GM12874 (cell line): ENCODE data around the gene CKM.

Source experiments
- TF ChIP-seq, protein P1 (sequence below): IDR thresholded peaks from 2 replicates; pipeline ENCODE4 v1.5.1; 2011; ENCODE audit warnings: low read depth, mild to moderate bottlenecking, control low read depth, low read length, moderate library complexity; ENCODE audit not compliant: insufficient read depth

The CKM gene

DNA sequence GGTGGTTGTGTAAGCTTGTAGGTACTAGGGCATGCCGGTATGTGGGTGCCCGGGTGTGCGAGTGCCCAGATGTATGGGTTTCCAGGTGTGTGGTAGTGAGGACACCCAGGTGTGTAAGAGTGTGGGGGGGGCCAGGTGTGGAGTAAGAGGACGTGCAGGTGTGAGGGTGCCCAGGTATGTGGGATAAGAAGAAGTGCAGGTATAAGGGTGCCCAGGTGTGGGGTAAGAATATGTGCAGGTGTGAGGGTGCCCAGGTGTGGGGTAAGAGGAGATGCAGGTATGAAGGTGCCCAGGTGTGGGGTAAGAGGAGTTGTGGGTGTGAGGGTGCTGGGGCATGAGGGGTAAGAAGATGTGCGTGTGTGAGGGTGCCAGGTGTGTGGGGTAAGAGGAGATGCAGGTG, 57.3 kb downstream of the CKM start:
- TF ChIP-seq, protein P1, sequence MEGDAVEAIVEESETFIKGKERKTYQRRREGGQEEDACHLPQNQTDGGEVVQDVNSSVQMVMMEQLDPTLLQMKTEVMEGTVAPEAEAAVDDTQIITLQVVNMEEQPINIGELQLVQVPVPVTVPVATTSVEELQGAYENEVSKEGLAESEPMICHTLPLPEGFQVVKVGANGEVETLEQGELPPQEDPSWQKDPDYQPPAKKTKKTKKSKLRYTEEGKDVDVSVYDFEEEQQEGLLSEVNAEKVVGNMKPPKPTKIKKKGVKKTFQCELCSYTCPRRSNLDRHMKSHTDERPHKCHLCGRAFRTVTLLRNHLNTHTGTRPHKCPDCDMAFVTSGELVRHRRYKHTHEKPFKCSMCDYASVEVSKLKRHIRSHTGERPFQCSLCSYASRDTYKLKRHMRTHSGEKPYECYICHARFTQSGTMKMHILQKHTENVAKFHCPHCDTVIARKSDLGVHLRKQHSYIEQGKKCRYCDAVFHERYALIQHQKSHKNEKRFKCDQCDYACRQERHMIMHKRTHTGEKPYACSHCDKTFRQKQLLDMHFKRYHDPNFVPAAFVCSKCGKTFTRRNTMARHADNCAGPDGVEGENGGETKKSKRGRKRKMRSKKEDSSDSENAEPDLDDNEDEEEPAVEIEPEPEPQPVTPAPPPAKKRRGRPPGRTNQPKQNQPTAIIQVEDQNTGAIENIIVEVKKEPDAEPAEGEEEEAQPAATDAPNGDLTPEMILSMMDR = no peak

DNA sequence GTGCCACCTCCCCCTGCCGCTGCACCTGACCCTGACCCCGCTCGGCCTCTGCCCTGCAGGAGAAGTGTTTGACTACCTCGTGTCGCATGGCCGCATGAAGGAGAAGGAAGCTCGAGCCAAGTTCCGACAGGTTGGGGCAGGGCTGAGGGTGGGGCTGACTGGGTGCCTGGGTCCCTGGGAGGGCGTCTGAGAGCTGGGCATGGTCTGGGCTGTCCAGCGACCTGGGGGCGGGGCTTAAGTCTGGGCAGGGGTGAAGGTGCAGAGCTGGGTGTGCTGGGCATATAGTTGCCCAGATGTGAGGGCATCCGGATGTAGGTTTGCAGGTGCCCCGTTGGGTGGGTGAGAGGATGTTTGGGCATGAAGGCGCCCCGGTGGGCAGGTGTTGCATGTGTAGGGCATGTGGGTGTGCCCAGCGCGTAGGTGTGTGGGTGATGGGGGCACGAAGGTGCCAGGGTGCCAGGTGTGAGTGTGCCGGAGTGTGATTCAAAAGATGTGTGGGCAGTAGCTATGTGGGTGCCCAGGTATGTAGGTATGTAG, 57.8 kb downstream of the CKM start:
- TF ChIP-seq, protein P1 = no peak

DNA sequence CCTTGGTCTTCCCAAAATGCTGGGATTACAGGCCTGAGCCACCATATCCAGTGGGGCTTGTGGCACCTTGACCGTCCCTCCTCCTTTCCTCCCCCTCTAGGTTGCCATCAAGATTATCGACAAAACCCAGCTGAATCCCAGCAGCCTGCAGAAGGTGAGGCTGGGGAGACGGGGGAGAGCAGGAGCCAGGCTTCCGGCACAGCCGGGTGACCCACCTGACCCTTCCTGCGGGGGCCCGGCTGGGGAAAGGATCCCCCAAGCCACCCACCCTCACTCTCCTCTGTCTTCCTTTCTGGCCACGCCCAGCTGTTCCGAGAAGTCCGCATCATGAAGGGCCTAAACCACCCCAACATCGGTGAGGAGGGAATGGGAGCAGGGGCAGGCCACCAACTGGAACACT, 59.7 kb downstream of the CKM start:
- TF ChIP-seq, protein P1 = no peak

DNA sequence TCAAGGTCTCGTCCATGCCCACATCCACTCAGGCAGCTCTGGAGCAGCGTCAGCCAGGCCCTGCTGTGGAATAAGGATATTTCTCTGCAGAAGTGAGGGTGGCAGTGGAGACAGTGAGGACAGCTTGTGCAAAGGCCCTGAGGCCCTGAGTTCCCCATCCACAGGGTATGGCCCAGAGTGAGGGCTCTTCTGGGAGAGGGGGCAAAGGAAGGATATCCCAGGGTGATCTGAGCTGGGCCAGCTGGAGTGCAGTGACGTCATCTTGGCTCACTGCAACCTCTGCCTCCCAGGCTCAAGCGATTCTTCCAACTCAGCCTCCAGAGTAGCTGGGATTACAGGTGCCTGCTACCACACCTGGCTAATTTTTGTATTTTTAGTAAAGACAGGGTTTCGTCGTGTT, 60.1 kb downstream of the CKM start:
- TF ChIP-seq, protein P1 = no peak

DNA sequence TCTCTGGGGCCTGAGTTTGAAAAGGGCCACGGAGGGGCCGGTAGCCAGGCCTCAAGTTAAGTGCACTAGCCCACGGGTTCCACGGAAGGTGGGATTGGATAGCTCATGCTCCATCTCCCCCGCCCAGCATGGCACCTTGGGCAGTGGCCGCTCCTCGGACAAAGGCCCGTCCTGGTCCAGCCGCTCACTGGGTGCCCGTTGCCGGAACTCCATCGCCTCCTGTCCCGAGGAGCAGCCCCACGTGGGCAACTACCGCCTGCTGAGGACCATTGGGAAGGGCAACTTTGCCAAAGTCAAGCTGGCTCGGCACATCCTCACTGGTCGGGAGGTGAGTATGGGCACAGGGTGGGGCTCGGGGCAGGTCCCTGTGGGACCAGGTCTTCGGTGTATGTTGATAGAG, 63.8 kb downstream of the CKM start:
- TF ChIP-seq, protein P1 = no peak

DNA sequence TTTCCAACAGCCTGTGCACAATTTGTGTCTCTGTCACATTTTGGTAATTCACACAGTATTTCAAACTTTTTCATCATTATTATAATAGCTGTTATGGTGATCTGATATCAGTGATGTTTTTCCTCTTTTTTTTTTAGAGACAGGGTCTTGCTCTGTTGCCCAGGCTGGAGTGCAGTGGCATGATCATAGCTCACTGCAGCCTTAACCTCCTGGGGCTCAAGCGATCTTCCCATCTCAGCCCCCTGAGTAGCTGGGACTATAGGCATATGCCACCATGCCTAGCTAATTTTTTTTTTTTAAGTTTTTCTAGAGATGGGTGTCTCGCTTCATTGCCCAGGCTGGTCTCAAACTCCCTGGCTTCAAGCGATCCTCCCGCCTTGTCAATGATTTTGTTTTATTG, 65.8 kb downstream of the CKM start:
- TF ChIP-seq, protein P1 = no peak
